IPS-18a (cell line): ENCODE results near the gene ARAP2.

ENCODE experiments used
- H3K27ac ChIP-seq: one replicate; pipeline ENCODE4 v1.5.1; 2013; ENCODE audit warnings: low read length
- H3K27me3 ChIP-seq: one replicate; pipeline ENCODE4 v1.6.1; 2013; ENCODE audit warnings: mild to moderate bottlenecking, low read length; ENCODE audit not compliant: control insufficient read depth, insufficient read depth
- H3K36me3 ChIP-seq: one replicate; pipeline ENCODE4 v1.6.1; 2013; ENCODE audit warnings: low read depth, low read length; ENCODE audit not compliant: control insufficient read depth
- H3K4me1 ChIP-seq: one replicate; pipeline ENCODE4 v1.6.1; 2013; ENCODE audit warnings: low read depth, low read length; ENCODE audit not compliant: control insufficient read depth
- H3K4me3 ChIP-seq: one replicate; pipeline ENCODE4 v1.5.1; 2013; ENCODE audit warnings: low read length
- H3K9ac ChIP-seq: one replicate; pipeline ENCODE4 v1.6.1; 2013; ENCODE audit warnings: mild to moderate bottlenecking, low read length, moderate library complexity
- H3K9me3 ChIP-seq: one replicate; pipeline ENCODE4 v1.6.1; 2013; ENCODE audit warnings: low read depth, low read length; ENCODE audit not compliant: control insufficient read depth

The ARAP2 gene

GRCh38 chr4:36168127-36168878, 76.0 kb downstream of the ARAP2 start:
- no peaks in the 10 kb centered on the region for H3K27me3 ChIP-seq
- H3K4me1 ChIP-seq, result peaks cover 7% of the 10 kb centered on the region
- H3K9ac ChIP-seq, result no peak overlapping the region
- H3K27ac ChIP-seq, result no peak overlapping the region
- no peaks in the 10 kb centered on the region for H3K9me3 ChIP-seq
- no peaks in the 10 kb centered on the region for H3K36me3 ChIP-seq
- no peak overlapping the region for H3K4me3 ChIP-seq

- peaks cover 4% of the 10 kb centered on the region for H3K4me1 ChIP-seq
- H3K36me3 ChIP-seq, result no peaks in the 10 kb centered on the region
- no peak overlapping the region for H3K4me3 ChIP-seq
- no peaks in the 10 kb centered on the region for H3K27me3 ChIP-seq
- no peak overlapping the region for H3K27ac ChIP-seq
- H3K9me3 ChIP-seq, result no peaks in the 10 kb centered on the region
- no peak overlapping the region for H3K9ac ChIP-seq
These were observed 78.7 kb downstream of the ARAP2 start for GRCh38 chr4:36165631-36166005.

GRCh38 chr4:36164900-36165630, 79.2 kb downstream of the ARAP2 start:
- no peaks in the 10 kb centered on the region for H3K9me3 ChIP-seq
- H3K36me3 ChIP-seq, result no peaks in the 10 kb centered on the region
- no peak overlapping the region for H3K4me3 ChIP-seq
- peaks cover 4% of the 10 kb centered on the region for H3K4me1 ChIP-seq
- H3K27me3 ChIP-seq, result no peaks in the 10 kb centered on the region
- H3K9ac ChIP-seq, result no peak overlapping the region
- H3K27ac ChIP-seq, result no peak overlapping the region

GRCh38 chr4:36163198-36163597, 81.1 kb downstream of the ARAP2 start:
- H3K4me1 ChIP-seq, result peaks cover 4% of the 10 kb centered on the region
- no peak overlapping the region for H3K27ac ChIP-seq
- H3K36me3 ChIP-seq, result no peaks in the 10 kb centered on the region

GRCh38 chr4:36159208-36159607, 85.1 kb downstream of the ARAP2 start:
- H3K36me3 ChIP-seq, result no peaks in the 10 kb centered on the region
- H3K27ac ChIP-seq, result no peak overlapping the region
- H3K9me3 ChIP-seq, result no peaks in the 10 kb centered on the region
- H3K4me1 ChIP-seq, result peaks cover 4% of the 10 kb centered on the region
- no peak overlapping the region for H3K9ac ChIP-seq
- no peak overlapping the region for H3K4me3 ChIP-seq
- H3K27me3 ChIP-seq, result no peaks in the 10 kb centered on the region

More at GRCh38 chr4:36163198-36163597, 81.1 kb downstream of the ARAP2 start:
- Histone ChIP-seq H3K27me3 (no peaks in the 10 kb centered on the region), H3K4me3 (no peak overlapping the region), H3K9ac (no peak overlapping the region), H3K9me3 (no peaks in the 10 kb centered on the region)

GRCh38 chr4:36152735-36153134, 91.6 kb downstream of the ARAP2 start:
- Histone ChIP-seq H3K4me3 (no peak overlapping the region), H3K9me3 (no peaks in the 10 kb centered on the region), H3K4me1 (peaks cover 5% of the 10 kb centered on the region), H3K9ac (no peak overlapping the region), H3K36me3 (no peaks in the 10 kb centered on the region), H3K27me3 (no peaks in the 10 kb centered on the region), H3K27ac (no peak overlapping the region)

- no peaks in the 10 kb centered on the region for H3K9me3 ChIP-seq
- H3K4me1 ChIP-seq, result no peaks in the 10 kb centered on the region
- no peaks in the 10 kb centered on the region for H3K36me3 ChIP-seq
- H3K27ac ChIP-seq, result no peak overlapping the region
- H3K27me3 ChIP-seq, result no peaks in the 10 kb centered on the region
- H3K9ac ChIP-seq, result no peak overlapping the region
- no peak overlapping the region for H3K4me3 ChIP-seq
These were observed 101.8 kb downstream of the ARAP2 start for GRCh38 chr4:36142504-36142903.

GRCh38 chr4:36141186-36141585, 103.1 kb downstream of the ARAP2 start:
- no peaks in the 10 kb centered on the region for H3K27me3 ChIP-seq
- no peaks in the 10 kb centered on the region for H3K4me1 ChIP-seq
- no peak overlapping the region for H3K27ac ChIP-seq
- no peaks in the 10 kb centered on the region for H3K36me3 ChIP-seq
- no peaks in the 10 kb centered on the region for H3K9me3 ChIP-seq
- no peak overlapping the region for H3K4me3 ChIP-seq
- H3K9ac ChIP-seq, result no peak overlapping the region

GRCh38 chr4:36140421-36140820, 103.9 kb downstream of the ARAP2 start:
- Histone ChIP-seq H3K27me3 (no peaks in the 10 kb centered on the region), H3K36me3 (no peaks in the 10 kb centered on the region), H3K4me3 (no peak overlapping the region)

GRCh38 chr4:36138220-36138619, 106.1 kb downstream of the ARAP2 start:
- Histone ChIP-seq H3K27me3 (no peaks in the 10 kb centered on the region), H3K4me3 (no peak overlapping the region), H3K9me3 (no peaks in the 10 kb centered on the region), H3K27ac (no peak overlapping the region), H3K36me3 (no peaks in the 10 kb centered on the region), H3K4me1 (no peaks in the 10 kb centered on the region), H3K9ac (no peak overlapping the region)

More at GRCh38 chr4:36140421-36140820, 103.9 kb downstream of the ARAP2 start:
- no peak overlapping the region for H3K27ac ChIP-seq
- H3K9me3 ChIP-seq, result no peaks in the 10 kb centered on the region
- H3K4me1 ChIP-seq, result no peaks in the 10 kb centered on the region
- no peak overlapping the region for H3K9ac ChIP-seq

GRCh38 chr4:36137336-36137735, 107.0 kb downstream of the ARAP2 start:
- Histone ChIP-seq H3K9me3 (no peaks in the 10 kb centered on the region), H3K4me1 (no peaks in the 10 kb centered on the region), H3K4me3 (no peak overlapping the region), H3K36me3 (no peaks in the 10 kb centered on the region), H3K27ac (no peak overlapping the region), H3K27me3 (no peaks in the 10 kb centered on the region), H3K9ac (no peak overlapping the region)

GRCh38 chr4:36133658-36134057, 110.7 kb downstream of the ARAP2 start:
- Histone ChIP-seq H3K9ac (no peak overlapping the region), H3K36me3 (no peaks in the 10 kb centered on the region), H3K27me3 (no peaks in the 10 kb centered on the region), H3K4me3 (no peak overlapping the region), H3K27ac (no peak overlapping the region), H3K4me1 (peaks cover 5% of the 10 kb centered on the region), H3K9me3 (no peaks in the 10 kb centered on the region)
